ENCODE measurements around the gene RXFP1.

The RXFP1 gene

DNA sequence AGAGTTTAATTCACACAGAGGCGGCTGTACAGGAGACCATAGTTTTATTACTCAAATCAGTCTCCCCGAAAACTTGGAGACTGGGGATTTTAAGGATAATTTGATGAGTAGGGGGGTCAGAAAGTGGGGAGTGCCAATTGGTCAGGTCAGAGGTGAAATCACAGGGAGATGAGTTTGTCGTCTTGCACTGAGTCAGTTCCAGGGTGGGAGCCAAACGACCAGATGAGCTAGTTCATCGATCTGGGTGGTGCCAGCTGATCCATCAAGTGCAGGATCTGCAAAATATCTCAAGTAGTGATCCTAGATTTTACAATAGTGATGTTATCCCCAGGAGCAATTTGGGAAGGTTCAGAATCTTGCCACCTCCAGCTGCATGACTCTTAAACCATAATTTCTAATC, 154.4 kb downstream of the RXFP1 start:
- DNase-seq = no peak

GRCh38 chr4:158678767-158679166, 157.1 kb downstream of the RXFP1 start:
- DNase-seq = no peak

GRCh38 chr4:158681629-158682028, 159.9 kb downstream of the RXFP1 start:
- no peak for DNase-seq

- DNase-seq = no peak
Observed at GRCh38 chr4:158682066-158682465, 160.4 kb downstream of the RXFP1 start.

DNA sequence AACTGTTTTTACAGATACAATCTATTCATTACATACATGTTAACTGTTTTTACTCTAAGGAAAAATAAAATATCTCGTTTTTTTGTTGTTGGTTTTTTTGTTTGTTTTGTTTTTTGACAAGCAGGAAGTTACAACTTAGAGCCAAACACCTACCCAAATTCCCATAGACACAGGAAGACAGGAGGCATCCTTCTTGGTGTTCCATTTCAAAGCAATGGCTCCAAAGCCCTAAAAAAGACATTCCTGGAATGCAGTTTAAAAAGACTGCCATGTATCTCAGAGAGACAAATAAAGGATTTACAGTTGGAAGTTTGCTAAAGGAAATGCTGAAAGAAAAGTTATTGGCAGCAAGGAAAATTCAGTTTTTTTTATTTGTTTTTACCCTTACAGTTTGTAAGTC, 167.1 kb downstream of the RXFP1 start:
- DNase-seq = no peak
